GM12875 (cell line): ENCODE measurements around the gene ZNF839.
"Not testable (repeated sequence)": the region's sequence is repeated elsewhere in the genome, so short reads cannot be mapped to it uniquely, and the experiment has no call there.

Experiments used
- H3K4me3 ChIP-seq: one replicate; pipeline ENCODE4 v1.5.1; 2011; ENCODE audit warnings: low read depth, low read length, control low read depth
- CTCF ChIP-seq: IDR thresholded peaks from 2 replicates; pipeline ENCODE4 v1.5.1; 2011; ENCODE audit warnings: low read depth, mild to moderate bottlenecking, control low read depth, inconsistent platforms, low read length, moderate library complexity, borderline replicate concordance; ENCODE audit not compliant: insufficient read depth

ZNF839 gene

GRCh38 chr14:102293781-102294180, 25.8 kb upstream of the ZNF839 start:
- no peak for TF ChIP-seq CTCF
- no peak overlapping the region for H3K4me3 ChIP-seq

GRCh38 chr14:102295270-102295669, 24.3 kb upstream of the ZNF839 start:
- no peak for TF ChIP-seq CTCF
- no peak overlapping the region for H3K4me3 ChIP-seq

DNA sequence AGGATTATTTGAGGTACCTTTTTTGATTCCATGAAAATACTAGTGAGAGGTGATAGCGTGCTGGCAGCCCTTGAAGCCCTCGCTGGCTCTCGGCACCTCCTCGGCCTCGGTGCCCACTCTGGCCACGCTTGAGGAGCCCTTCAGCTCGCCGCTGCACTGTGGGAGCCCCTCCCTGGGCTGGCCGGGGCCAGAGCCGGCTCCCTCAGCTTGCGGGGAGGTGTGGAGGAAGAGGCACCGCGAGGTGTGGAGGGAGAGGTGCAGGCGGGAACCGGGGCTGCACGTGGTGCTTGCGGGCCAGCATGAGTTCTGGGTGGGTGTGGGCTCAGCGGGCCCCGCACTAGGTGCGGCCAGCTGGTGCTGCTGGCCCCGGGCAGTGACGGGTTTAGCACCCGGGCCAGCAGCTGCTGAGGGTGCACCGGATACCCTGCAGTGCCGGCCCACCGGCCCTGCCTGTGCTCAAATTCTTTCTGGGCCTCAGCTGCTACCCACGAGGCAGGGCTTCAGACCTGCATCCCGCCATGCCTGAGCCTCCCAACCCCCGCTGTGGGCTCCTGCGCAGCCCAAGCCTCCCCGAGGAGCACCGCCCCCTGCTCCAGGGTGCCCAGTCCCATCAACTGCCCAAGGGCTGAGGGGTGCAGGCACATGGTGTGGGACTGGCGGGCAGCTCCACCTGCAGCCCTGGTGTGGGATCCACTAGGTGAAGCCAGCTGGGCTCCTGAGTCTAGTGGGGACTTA, 21.9 kb upstream of the ZNF839 start:
- no peak overlapping the region for H3K4me3 ChIP-seq
- no peak for TF ChIP-seq CTCF

- not testable (repeated sequence) for H3K4me3 ChIP-seq
These were observed 21.1 kb upstream of the ZNF839 start for GRCh38 chr14:102298303-102299070.

DNA sequence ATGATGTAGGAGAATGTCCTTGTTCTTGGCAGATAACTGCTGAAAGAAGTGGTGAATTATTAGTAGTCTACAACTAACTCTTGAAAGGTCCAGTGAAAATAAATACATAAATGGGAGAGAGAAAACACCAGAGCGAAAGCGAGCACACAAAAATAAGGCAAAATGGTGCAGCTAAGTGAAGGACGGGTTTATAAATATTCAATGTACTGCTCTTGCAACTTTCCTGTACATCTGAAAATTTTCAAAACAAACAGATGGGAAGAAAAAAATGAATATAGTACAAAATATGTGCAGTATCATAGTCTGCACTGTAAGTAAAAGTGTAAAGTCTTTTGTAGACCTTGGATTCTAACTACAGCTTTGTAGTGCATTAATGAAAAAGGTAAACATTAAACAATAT, 15.9 kb upstream of the ZNF839 start:
- no peak overlapping the region for H3K4me3 ChIP-seq
- no peak for TF ChIP-seq CTCF

DNA sequence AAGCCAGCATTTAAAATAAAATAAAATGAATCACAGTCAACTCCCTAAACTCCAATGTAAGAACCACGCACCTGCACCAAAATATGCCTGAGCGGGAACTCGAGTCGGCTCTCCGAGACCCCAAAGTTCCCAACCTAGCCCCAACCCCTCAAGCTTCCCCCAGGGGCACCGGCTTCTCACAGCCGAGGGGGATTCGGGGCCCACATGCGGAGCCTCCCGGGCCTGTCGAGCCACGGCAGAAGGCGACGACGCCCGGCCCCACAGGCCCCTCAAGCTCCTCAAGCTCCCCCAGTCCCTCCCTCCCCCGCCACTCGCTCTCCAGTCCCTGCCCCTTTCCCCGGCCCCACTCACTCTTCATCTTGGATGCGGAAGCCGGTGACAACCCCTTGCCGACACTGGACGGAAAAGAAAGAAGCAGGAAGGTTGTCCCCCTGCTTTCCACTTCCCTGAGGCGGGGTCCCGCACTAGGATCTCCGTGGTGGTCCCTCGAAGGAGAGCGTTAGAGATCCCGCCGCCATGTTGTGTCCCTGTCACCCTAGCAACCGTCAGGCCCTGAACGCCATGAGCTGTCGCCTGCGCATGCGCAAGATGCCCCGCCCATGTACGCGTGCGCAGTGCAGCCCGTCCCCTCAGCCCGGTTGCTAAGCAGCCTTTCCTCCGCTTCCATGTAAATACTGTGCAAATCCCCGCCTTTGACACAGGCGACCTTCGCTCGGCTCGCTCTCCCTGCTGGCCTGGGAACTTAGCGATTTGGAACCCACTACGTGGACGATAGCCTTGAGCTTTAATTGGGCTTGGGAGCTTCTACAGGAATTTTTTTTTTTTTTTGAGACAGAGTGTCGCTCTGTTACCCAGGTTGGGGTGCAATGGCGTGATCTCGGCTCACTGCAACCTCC, 14.7 kb upstream of the ZNF839 start, which contains the start of gene MOK:
Gene MOK (minus strand): TSS at position 554 of the 896 bp plus-strand sequence. CDS start 196 bp downstream, at position 358.
- peak within 1 kb of the TSS; percentile 82 for H3K4me3 ChIP-seq
- no peak for TF ChIP-seq CTCF

DNA sequence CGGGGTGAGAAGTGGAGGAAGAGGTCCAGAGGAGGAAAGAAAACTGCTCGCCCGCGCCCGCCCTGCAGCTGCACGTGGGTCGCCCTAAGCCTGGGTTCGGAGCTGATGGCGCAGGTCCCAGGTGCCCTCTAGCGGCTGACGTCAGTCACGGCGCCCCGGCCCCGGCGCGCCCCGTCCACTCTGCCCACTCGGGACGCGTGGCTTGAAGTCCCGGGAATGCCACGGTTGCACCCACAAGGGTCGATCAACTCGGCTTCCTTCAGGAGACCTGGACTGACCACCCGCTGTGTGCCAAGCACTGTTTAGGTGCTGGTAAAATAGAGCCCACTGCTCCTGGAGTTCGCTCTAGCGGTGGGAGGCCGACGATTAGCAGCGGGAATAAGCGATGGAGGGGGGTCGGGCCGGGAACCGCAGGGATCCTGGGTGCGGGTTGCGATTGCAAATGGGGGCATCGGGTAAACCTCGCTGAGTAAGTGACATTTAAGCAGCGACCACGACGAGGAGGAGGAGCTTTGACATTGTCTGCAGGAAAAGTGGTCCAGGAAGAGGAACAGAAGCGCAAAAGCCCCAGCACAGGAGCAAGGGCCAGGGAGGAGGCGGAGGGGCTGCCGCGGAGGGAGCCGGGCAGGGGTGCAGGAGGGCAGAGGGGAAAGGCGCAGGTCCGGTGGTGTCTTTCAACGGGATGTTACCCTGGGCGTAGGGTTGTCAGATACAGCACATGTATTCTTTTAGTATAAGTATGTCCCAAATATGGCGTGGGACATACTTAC, 5.1 kb upstream of the ZNF839 start:
- TF ChIP-seq CTCF = peak; percentile 96
- H3K4me3 ChIP-seq = peak overlapping the region; percentile 49
